HG03045 (cell line): Measurements from ENCODE around the gene TDG.

Source experiments
- ATAC-seq: cut with Tn5 transposase; IDR thresholded peaks from one replicate; pipeline ENCODE4 v1.9.1; 2021; ENCODE audit warnings: mild to moderate bottlenecking, moderate library complexity; ENCODE audit not compliant: unreplicated experiment

The TDG gene

DNA sequence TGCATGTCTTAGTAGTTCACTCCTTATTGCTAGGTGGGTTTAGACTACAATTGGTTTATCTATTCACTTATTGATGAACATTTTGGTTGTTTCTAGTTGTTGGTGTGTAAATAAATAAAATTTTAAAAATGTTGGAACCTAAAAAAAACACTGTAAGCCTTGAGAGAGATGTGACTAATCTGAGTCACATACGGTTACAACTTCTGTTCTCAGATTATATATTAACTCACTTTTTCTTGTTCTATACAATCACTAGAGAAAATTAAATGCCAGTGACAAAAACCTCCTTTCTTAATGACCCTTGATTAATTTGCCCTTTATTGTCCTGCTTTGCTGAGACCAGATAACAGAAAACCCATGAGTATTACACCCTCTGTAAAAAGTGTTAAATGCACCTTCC lies 7.1 kb upstream of the TDG start:
- ATAC-seq = no peak

GRCh38 chr12:103960616-103961227 lies 5.0 kb upstream of the TDG start:
- no peak for ATAC-seq

DNA sequence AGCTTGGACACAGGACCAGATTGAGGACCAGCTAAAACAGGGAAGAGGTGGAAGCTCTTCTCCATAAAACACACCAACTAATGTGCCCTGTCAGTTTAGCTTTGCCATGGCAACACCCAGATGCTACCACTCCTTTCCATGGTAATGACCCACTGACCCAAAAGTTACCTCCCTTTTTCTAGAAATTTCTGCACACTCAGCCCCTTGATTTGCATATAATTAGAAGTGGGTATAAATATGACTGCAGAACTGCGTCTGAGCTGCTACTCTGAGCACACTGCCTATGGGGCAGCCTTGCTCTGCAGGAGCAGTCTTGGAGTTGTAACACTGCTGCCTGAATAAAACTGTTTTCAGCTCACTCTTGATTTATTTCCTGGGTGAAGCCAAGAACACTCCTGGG lies 3.2 kb upstream of the TDG start:
- no peak for ATAC-seq

GRCh38 chr12:103964805-103965204 lies 867 bp upstream of the TDG start:
- no peak for ATAC-seq

- ATAC-seq = no peak
Observed at GRCh38 chr12:103965255-103965589, 450 bp upstream of the TDG start.

DNA sequence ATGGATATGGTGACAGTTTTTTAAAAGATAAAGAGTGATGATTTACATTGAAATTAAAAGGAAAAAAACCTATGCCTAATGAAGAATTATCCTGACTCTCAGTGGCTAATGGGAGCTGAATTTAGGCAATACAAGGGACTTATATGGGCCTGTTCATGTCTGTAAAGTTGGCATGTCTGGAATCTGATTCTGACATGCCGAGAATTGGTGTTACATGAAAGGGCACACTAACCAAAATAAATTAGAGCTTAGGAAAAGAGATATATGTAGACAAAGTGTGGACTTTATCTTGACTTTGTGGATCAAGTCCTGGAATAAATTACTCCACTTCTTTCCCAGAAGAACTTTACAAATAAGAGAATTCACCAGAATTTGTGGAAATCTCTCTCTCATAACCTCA lies 1.1 kb downstream of the TDG start:
- no peak for ATAC-seq

DNA sequence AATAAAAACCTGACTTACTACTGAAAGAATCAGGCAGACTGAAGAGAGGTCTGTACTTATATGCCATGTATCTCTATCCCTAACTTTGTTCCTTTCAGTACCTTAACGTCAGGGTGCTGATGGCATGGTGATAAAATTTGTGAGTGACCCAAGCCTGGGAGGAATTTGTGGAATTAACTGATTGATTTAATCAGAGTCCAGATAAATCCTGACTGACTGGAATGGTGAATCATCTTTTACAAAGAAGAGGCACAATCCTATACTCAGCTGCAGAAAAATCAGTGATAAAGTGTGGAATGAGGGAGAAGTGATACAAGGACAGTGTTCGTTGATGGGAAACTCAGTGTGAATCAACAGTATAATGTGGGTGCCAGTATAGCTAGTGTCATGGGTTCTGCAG lies 3.7 kb downstream of the TDG start:
- ATAC-seq = no peak

DNA sequence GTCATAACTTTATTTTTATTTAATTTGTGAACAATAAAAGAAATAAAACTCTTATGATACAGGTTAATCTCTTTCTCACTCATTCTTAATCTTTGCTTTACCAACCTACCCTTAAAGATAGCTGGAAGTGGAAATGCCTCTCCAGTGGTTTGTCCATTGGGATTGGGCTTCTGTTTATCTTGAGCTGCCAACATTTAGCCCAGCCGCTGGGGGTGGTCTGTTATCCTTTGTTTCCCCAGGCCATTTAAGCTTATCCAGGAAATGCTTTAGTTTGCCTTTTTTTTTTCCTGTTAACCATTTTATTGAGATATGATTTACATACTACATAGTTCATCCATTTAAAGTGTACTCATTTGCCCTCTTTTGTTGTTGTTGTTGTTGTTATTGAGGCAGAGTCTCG lies 8.2 kb downstream of the TDG start:
- no peak for ATAC-seq

- no peak for ATAC-seq
Observed at GRCh38 chr12:103975368-103975767, 9.7 kb downstream of the TDG start.

DNA sequence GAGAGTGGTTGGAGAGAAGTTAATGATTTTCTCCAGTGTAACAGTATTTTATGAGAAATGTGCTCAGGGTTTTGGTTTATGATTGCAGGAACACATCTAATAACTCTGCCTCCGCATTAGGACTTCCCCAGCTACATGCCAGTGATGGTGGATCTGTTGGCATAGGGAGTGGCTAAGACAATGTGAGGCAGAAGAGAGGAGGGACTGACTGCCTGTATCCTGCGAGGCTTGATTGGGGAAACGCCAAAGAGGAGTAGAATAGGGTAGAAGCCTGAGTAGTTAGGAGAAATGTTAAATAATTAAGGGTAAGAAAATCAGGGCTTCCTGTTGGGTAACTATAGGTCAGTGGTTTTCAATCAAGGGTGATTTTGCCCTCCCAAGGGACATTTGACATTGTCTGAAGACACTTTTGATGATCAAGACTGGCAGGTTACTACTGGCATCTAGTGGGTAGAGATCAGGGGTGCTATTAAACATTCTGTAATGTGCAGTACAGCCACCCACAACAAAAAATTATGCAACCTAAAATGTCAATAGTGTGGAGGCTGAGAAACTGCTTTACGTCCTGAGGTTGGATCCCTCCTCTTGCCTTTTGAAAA lies 12.8 kb downstream of the TDG start:
- ATAC-seq = no peak

GRCh38 chr12:103986829-103987228 lies 21.2 kb downstream of the TDG start:
- ATAC-seq = no peak

- no peak for ATAC-seq
Observed at GRCh38 chr12:103994235-103994634, 28.6 kb downstream of the TDG start.

- no peak for ATAC-seq
Observed at GRCh38 chr12:103996595-103996994, 30.9 kb downstream of the TDG start.

- no peak for ATAC-seq
Observed at GRCh38 chr12:103997286-103997900, 31.7 kb downstream of the TDG start.

- ATAC-seq = no peak
Observed at GRCh38 chr12:103998976-103999375, 33.3 kb downstream of the TDG start.

DNA sequence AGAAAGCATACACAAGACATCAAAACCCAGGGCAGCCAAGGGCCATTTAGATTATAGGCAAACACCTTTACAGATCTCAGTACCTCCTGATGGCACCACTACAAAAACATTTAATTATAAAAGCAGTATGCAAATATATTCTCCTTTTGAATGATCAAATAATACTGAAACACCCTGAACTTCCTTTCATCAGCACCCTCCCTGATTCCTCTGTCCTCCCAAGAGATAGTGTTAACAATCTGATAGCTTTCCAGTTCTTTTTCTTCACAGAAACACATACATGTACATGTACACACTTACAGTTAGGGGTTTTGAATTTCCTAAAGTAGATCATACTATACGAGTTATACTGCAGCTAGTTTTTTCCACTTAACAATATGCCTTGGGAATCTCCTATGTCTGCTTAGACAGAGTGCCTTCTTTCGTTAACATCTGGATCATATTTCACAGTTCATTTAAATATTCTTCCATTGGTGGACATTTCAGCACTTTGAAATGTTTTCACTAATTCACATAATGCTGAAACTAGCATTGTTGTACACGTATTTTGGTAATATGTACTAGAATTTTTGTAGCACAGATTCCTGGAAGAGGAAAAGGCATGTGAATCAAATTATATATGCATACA lies 35.2 kb downstream of the TDG start:
- ATAC-seq = no peak

DNA sequence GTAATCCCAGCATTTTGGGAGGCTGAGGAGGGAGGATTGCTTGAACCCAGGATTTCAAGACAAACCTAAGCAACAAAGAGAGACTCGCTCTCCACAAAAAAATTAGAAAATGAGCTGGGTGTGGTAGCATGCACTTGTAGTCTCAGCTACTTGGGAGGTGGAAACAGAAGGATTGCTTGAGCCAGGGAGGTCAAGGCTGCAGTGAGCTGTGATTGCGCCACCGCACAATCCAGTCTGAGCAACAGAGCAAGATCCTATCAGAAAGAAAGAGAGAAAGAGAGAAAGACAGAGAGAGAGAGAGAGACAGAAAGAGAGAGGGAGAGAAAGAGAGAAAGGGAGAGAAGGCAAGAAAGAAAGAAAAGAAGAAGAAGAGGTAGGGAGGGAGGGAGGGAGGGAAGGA lies 37.0 kb downstream of the TDG start:
- ATAC-seq = no peak

DNA sequence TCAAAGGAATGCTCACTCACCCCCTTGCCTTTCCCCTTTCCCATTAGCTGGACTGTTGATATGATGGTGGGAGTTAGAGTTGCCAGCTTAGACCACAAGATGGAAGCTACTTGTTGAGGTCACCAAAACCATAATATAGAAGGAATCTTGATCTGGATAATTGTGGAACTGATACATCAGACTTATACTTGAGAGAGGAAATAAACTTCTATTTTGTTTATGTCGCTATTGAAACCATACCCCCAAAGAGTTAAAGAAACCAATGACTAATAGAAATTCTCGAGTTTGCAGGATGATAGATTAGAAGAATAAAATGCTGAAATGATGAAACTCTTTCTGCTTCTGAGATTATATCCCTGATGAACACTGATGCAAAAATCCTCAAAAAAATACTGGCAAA lies 37.9 kb downstream of the TDG start:
- no peak for ATAC-seq

DNA sequence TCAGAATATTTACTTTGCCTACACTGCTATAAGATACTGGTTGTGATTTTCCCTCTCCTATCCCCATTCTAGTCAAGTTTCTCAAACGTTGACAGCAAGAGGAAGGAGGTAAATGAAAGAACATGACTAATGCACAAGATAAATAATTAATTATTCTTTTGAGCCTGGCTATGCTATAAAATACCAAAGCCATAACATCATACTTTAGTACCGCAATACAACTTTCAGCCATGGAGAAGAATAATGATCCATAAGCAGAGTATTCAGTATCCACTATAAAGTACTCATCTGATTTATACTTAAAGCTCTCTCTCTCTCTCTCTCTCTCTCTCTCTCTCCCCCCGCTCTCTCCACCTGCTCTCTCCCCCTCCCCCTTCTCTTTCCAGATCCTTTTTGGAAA lies 41.3 kb downstream of the TDG start:
- no peak for ATAC-seq

- no peak for ATAC-seq
Observed at GRCh38 chr12:104010121-104010520, 44.4 kb downstream of the TDG start.

- ATAC-seq = no peak
Observed at GRCh38 chr12:104010606-104011169, 45.0 kb downstream of the TDG start.

DNA sequence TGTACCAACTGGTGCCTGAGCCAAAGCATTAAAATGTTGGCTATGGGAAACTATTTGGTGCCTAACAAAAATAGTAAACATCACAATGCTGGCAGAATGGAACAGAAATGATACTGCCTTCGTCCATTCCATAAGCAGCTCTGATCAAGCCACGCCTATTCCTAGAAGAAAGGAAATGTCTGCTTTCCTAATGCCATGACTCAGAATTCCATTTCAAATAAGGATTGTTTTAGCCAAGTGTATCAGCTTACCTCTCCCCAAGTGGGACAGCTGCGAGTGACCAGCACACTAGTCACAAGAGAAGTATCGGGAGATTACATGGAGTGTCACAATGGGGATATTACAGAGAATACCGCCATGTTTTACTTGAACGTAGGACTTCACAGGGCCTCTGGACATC lies 45.6 kb downstream of the TDG start:
- no peak for ATAC-seq
